Loucy (cell line): Measurements from ENCODE around the gene MAN1B1.

Source experiments
- H2AFZ ChIP-seq: fragments of 200-600 bp; sonication (generic); 2 replicates; pipeline ENCODE4 v1.6.0; 2016; ENCODE audit warnings: antibody characterized with exemption, mild to moderate bottlenecking, low read length, moderate library complexity
- H3F3A ChIP-seq: fragments of 200-600 bp; 2 replicates; pipeline ENCODE4 v1.6.0; 2016; ENCODE audit warnings: antibody characterized with exemption, low read depth, mild to moderate bottlenecking
- H3K27me3 ChIP-seq: fragments of 200-600 bp; sonication (generic); 2 replicates; pipeline ENCODE4 v1.6.1; 2014; ENCODE audit warnings: low read length, mild to moderate bottlenecking; ENCODE audit not compliant: insufficient read depth, poor library complexity, severe bottlenecking
- H3K36me3 ChIP-seq: fragments of 200-600 bp; sonication (generic); 2 replicates; pipeline ENCODE4 v1.6.1; 2016; ENCODE audit warnings: low read length; ENCODE audit not compliant: insufficient read depth
- H3K4me1 ChIP-seq: fragments of 200-600 bp; sonication (generic); 2 replicates; pipeline ENCODE4 v1.5.1; 2014; ENCODE audit warnings: low read length, mild to moderate bottlenecking; ENCODE audit not compliant: insufficient read depth, poor library complexity, severe bottlenecking
- H3K4me2 ChIP-seq: fragments of 200-600 bp; sonication (generic); 2 replicates; pipeline ENCODE4 v1.6.0; 2014; ENCODE audit warnings: antibody characterized with exemption, low read length, low read depth, mild to moderate bottlenecking; ENCODE audit not compliant: poor library complexity, severe bottlenecking
- H3K4me3 ChIP-seq: fragments of 200-600 bp; sonication (generic); 2 replicates; pipeline ENCODE4 v1.5.1; 2014; ENCODE audit warnings: low read length, mild to moderate bottlenecking, mixed read lengths; ENCODE audit not compliant: poor library complexity, severe bottlenecking
- H3K79me2 ChIP-seq: fragments of 200-600 bp; sonication (generic); 2 replicates; pipeline ENCODE4 v1.6.1; 2014; ENCODE audit warnings: low read length; ENCODE audit not compliant: insufficient read depth
- H3K9ac ChIP-seq: fragments of 200-600 bp; sonication (generic); 2 replicates; pipeline ENCODE4 v1.6.0; 2014; ENCODE audit warnings: mild to moderate bottlenecking, low read depth, low read length, moderate library complexity; ENCODE audit not compliant: poor library complexity, severe bottlenecking
- H3K9me2 ChIP-seq: fragments of 200-600 bp; sonication (generic); replicated peaks from 2 replicates; pipeline ENCODE4 v1.6.1; 2016; ENCODE audit warnings: low read depth, low read length, mixed read lengths
- H3K9me3 ChIP-seq: fragments of 200-600 bp; sonication (generic); 2 replicates; pipeline ENCODE4 v1.6.1; 2014; ENCODE audit warnings: mild to moderate bottlenecking, antibody characterized with exemption, low read length, low read depth; ENCODE audit not compliant: insufficient read depth
- H4K20me1 ChIP-seq: fragments of 200-600 bp; sonication (generic); 2 replicates; pipeline ENCODE4 v1.6.0; 2014; ENCODE audit warnings: antibody characterized with exemption, low read length, mild to moderate bottlenecking; ENCODE audit not compliant: insufficient read depth, poor library complexity, severe bottlenecking
- CTCF ChIP-seq: fragments of 200-600 bp; sonication (generic); conservative IDR thresholded peaks from 2 replicates; pipeline ENCODE4 v1.5.1; 2014; ENCODE audit warnings: mild to moderate bottlenecking, antibody characterized with exemption, low read length
- EZH2phosphoT487 ChIP-seq: fragments of 200-600 bp; IDR thresholded peaks from 2 replicates; pipeline ENCODE4 v1.6.1; 2018; ENCODE audit warnings: antibody characterized with exemption, mild to moderate bottlenecking, moderate library complexity, borderline replicate concordance

The MAN1B1 gene

GRCh38 chr9:137064027-137064879, 22.5 kb upstream of the MAN1B1 start:
- H3K27me3 ChIP-seq = no peaks in the 10 kb centered on the region
- TF ChIP-seq EZH2phosphoT487 (no peak), CTCF (peak; percentile 80)
- peaks cover 31% of the 10 kb centered on the region for H4K20me1 ChIP-seq
- peaks cover 3% of the 10 kb centered on the region; the same call in 1 of the 2 replicates for H3F3A ChIP-seq
- H3K4me2 ChIP-seq = no peak overlapping the region
- H3K9ac ChIP-seq = no peak overlapping the region
- H2AFZ ChIP-seq = no peak overlapping the region
- peaks cover 14% of the 10 kb centered on the region for H3K4me1 ChIP-seq
- no peak overlapping the region for H3K4me3 ChIP-seq
- H3K9me2 ChIP-seq = no peaks in the 10 kb centered on the region
- H3K79me2 ChIP-seq = peaks cover 37% of the 10 kb centered on the region
- peaks cover 9% of the 10 kb centered on the region; the same call in 1 of the 2 replicates for H3K36me3 ChIP-seq
- no peaks in the 10 kb centered on the region for H3K9me3 ChIP-seq

- H3K9me3 ChIP-seq = no peaks in the 10 kb centered on the region
- H3K27me3 ChIP-seq = no peaks in the 10 kb centered on the region
- peaks cover 3% of the 10 kb centered on the region; the same call in 1 of the 2 replicates for H3F3A ChIP-seq
- H4K20me1 ChIP-seq = peaks cover 36% of the 10 kb centered on the region
- H3K4me1 ChIP-seq = peaks cover 14% of the 10 kb centered on the region
- H3K4me2 ChIP-seq = no peak overlapping the region
- H3K36me3 ChIP-seq = peaks cover 9% of the 10 kb centered on the region; the same call in 1 of the 2 replicates
- TF ChIP-seq EZH2phosphoT487 = no peak
- TF ChIP-seq CTCF = no peak
- H3K9me2 ChIP-seq = no peaks in the 10 kb centered on the region
- H3K79me2 ChIP-seq = peaks cover 43% of the 10 kb centered on the region
- no peak overlapping the region for H3K9ac ChIP-seq
- H2AFZ ChIP-seq = no peak overlapping the region
- H3K4me3 ChIP-seq = no peak overlapping the region
Measured at GRCh38 chr9:137064880-137065164, 22.0 kb upstream of the MAN1B1 start.

GRCh38 chr9:137065336-137065967, 21.3 kb upstream of the MAN1B1 start:
- H3F3A ChIP-seq = peaks cover 3% of the 10 kb centered on the region; the same call in 1 of the 2 replicates
- peaks cover 49% of the 10 kb centered on the region for H3K79me2 ChIP-seq
- H3K4me3 ChIP-seq = no peak overlapping the region
- H3K4me2 ChIP-seq = no peak overlapping the region
- H3K36me3 ChIP-seq = peaks cover 9% of the 10 kb centered on the region; the same call in 1 of the 2 replicates
- H3K4me1 ChIP-seq = peaks cover 14% of the 10 kb centered on the region
- no peaks in the 10 kb centered on the region for H3K27me3 ChIP-seq
- H3K9me3 ChIP-seq = no peaks in the 10 kb centered on the region
- H4K20me1 ChIP-seq = peaks cover 36% of the 10 kb centered on the region
- no peaks in the 10 kb centered on the region for H3K9me2 ChIP-seq
- H2AFZ ChIP-seq = no peak overlapping the region
- H3K9ac ChIP-seq = no peak overlapping the region
- TF ChIP-seq EZH2phosphoT487 = no peak
- TF ChIP-seq CTCF = no peak
